DOHH2 (cell line): ENCODE data around the gene TOR1AIP2.

Experiments used
- H3F3A ChIP-seq: fragments of 200-600 bp; sonication (generic), shearing (Covaris generic); 2 replicates; pipeline ENCODE4 v1.6.0; 2016; ENCODE audit warnings: antibody characterized with exemption, mild to moderate bottlenecking; ENCODE audit not compliant: control insufficient read depth, insufficient read depth
- H3K27ac ChIP-seq: fragments of 200-600 bp; sonication (generic); 2 replicates; pipeline ENCODE4 v1.5.1; 2014; ENCODE audit warnings: low read depth, mild to moderate bottlenecking, low read length, moderate library complexity
- H3K27me3 ChIP-seq: fragments of 200-600 bp; sonication (generic); 2 replicates; pipeline ENCODE4 v1.6.1; 2014; ENCODE audit warnings: mild to moderate bottlenecking, low read length, mixed read lengths; ENCODE audit not compliant: control insufficient read depth
- H3K36me3 ChIP-seq: fragments of 200-600 bp; sonication (generic); 2 replicates; pipeline ENCODE4 v1.6.1; 2014; ENCODE audit warnings: mild to moderate bottlenecking, low read length, moderate library complexity, mixed read lengths; ENCODE audit not compliant: control insufficient read depth
- H3K4me1 ChIP-seq: fragments of 200-600 bp; sonication (generic); 2 replicates; pipeline ENCODE4 v1.6.1; 2014; ENCODE audit warnings: mild to moderate bottlenecking, low read length, mixed read lengths; ENCODE audit not compliant: control insufficient read depth
- H3K4me2 ChIP-seq: fragments of 200-600 bp; sonication (generic); 2 replicates; pipeline ENCODE4 v1.6.0; 2014; ENCODE audit warnings: mild to moderate bottlenecking, low read length, moderate library complexity
- H3K4me3 ChIP-seq: fragments of 200-600 bp; sonication (generic); 2 replicates; pipeline ENCODE4 v1.5.1; 2014; ENCODE audit warnings: mild to moderate bottlenecking, low read length, mixed read lengths
- H3K79me2 ChIP-seq: fragments of 200-600 bp; sonication (generic); 2 replicates; pipeline ENCODE4 v1.6.1; 2014; ENCODE audit warnings: mild to moderate bottlenecking, low read length, mixed read lengths; ENCODE audit not compliant: control insufficient read depth
- H3K9me2 ChIP-seq: fragments of 200-600 bp; sonication (generic); replicated peaks from 2 replicates; pipeline ENCODE4 v1.6.1; 2014; ENCODE audit warnings: mild to moderate bottlenecking, low read length, mixed read lengths; ENCODE audit not compliant: control insufficient read depth
- H3K9me3 ChIP-seq: fragments of 200-600 bp; sonication (generic); 2 replicates; pipeline ENCODE4 v1.6.1; 2014; ENCODE audit warnings: antibody characterized with exemption, low read length, mixed read lengths; ENCODE audit not compliant: control insufficient read depth, insufficient read depth
- H4K20me1 ChIP-seq: fragments of 200-600 bp; sonication (generic); 2 replicates; pipeline ENCODE4 v1.6.0; 2014; ENCODE audit warnings: low read depth, mild to moderate bottlenecking, antibody characterized with exemption, low read length, moderate library complexity; ENCODE audit not compliant: control insufficient read depth, insufficient read depth
- CTCF ChIP-seq: fragments of 200-600 bp; sonication (generic); IDR thresholded peaks from one replicate; pipeline ENCODE4 v1.5.1; 2014; ENCODE audit warnings: antibody characterized with exemption, mild to moderate bottlenecking, low read depth, low read length; ENCODE audit not compliant: poor library complexity, severe bottlenecking
- EZH2phosphoT487 ChIP-seq: fragments of 200-600 bp; sonication (generic); IDR thresholded peaks from 2 replicates; pipeline ENCODE4 v1.6.1; 2017; ENCODE audit warnings: borderline replicate concordance, mild to moderate bottlenecking, antibody characterized with exemption, low read length, moderate library complexity, mixed read lengths

TOR1AIP2 gene

GRCh38 chr1:179911812-179912211 is 34.2 kb upstream of the TOR1AIP2 start:
- no peak for TF ChIP-seq CTCF
- no peak for TF ChIP-seq EZH2phosphoT487
- Histone ChIP-seq H3K27me3 (no peaks in the 10 kb centered on the region), H3K36me3 (peaks cover 11% of the 10 kb centered on the region), H3K4me2 (no peak overlapping the region), H4K20me1 (no peaks in the 10 kb centered on the region), H3K9me3 (no peaks in the 10 kb centered on the region), H3K9me2 (no peaks in the 10 kb centered on the region), H3F3A (no peaks in the 10 kb centered on the region), H3K4me1 (no peaks in the 10 kb centered on the region), H3K79me2 (no peaks in the 10 kb centered on the region), H3K27ac (no peak overlapping the region), H3K4me3 (no peak overlapping the region)

- H3K27me3 ChIP-seq, result no peaks in the 10 kb centered on the region
- H3K4me1 ChIP-seq, result no peaks in the 10 kb centered on the region
- H4K20me1 ChIP-seq, result no peaks in the 10 kb centered on the region
- TF ChIP-seq CTCF, result no peak
- TF ChIP-seq EZH2phosphoT487, result no peak
- no peaks in the 10 kb centered on the region for H3K9me2 ChIP-seq
- no peak overlapping the region for H3K4me3 ChIP-seq
- H3K36me3 ChIP-seq, result peaks cover 11% of the 10 kb centered on the region
- no peaks in the 10 kb centered on the region for H3K9me3 ChIP-seq
- no peaks in the 10 kb centered on the region for H3K79me2 ChIP-seq
- H3F3A ChIP-seq, result no peaks in the 10 kb centered on the region
- no peak overlapping the region for H3K27ac ChIP-seq
- H3K4me2 ChIP-seq, result no peak overlapping the region
These were observed 33.3 kb upstream of the TOR1AIP2 start for GRCh38 chr1:179910934-179911333.

GRCh38 chr1:179889589-179889988 is 12.0 kb upstream of the TOR1AIP2 start:
- Histone ChIP-seq H4K20me1 (no peaks in the 10 kb centered on the region), H3F3A (peaks cover 8% of the 10 kb centered on the region; the same call in 1 of the 2 replicates), H3K9me3 (no peaks in the 10 kb centered on the region), H3K4me2 (no peak overlapping the region), H3K9me2 (no peaks in the 10 kb centered on the region), H3K27ac (no peak overlapping the region), H3K4me1 (peaks cover 49% of the 10 kb centered on the region), H3K27me3 (no peaks in the 10 kb centered on the region), H3K79me2 (peaks cover 14% of the 10 kb centered on the region), H3K4me3 (no peak overlapping the region), H3K36me3 (peaks cover 34% of the 10 kb centered on the region)
- no peak for TF ChIP-seq EZH2phosphoT487
- TF ChIP-seq CTCF, result no peak
